GM13977 (cell line): Measurements from ENCODE around the gene CDH13.

Source experiments
- DNase-seq: peaks from one replicate; pipeline ENCODE4 v3.0.0; 2012; ENCODE audit warnings: low spot score
- in situ Hi-C: fragments of 300-500 bp; cut with MboI; formaldehyde crosslinking; loops from one replicate; pipeline ENCODE4 v1.12.0; 2022; ENCODE audit warnings: low sequenced_read_pairs, low pct_unique_long_range_greater_than_20kb, mixed read lengths, inconsistent platforms; ENCODE audit not compliant: unreplicated experiment
- TF ChIP-seq, protein P1 (sequence below): IDR thresholded peaks from 2 replicates; pipeline ENCODE4 v1.5.1; 2012; ENCODE audit warnings: mild to moderate bottlenecking, control low read depth; ENCODE audit not compliant: insufficient read depth; ENCODE audit errors: extremely low read depth, missing control alignments

The CDH13 gene

DNA sequence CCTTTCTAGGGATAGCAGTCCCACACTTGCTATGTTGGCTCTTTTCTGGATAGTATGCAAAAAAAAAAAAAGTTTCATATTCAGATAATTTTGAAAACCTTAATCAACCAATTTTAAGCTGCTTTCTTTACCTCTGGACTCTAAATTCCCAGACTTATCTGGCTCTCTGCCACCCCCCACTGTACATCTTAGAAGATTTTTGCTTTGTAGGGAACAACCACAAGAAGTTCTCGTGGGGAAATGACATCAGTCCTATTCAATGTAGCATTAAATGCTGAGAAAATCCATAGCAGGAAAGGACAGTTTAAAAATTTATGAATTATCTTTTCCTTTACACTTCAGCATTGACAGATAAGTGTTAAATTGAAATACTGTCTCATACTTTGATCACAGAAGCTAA is 618.3 kb downstream of the CDH13 start:
- no peak for DNase-seq
- in situ Hi-C loops = no loop called here
- TF ChIP-seq, protein P1, sequence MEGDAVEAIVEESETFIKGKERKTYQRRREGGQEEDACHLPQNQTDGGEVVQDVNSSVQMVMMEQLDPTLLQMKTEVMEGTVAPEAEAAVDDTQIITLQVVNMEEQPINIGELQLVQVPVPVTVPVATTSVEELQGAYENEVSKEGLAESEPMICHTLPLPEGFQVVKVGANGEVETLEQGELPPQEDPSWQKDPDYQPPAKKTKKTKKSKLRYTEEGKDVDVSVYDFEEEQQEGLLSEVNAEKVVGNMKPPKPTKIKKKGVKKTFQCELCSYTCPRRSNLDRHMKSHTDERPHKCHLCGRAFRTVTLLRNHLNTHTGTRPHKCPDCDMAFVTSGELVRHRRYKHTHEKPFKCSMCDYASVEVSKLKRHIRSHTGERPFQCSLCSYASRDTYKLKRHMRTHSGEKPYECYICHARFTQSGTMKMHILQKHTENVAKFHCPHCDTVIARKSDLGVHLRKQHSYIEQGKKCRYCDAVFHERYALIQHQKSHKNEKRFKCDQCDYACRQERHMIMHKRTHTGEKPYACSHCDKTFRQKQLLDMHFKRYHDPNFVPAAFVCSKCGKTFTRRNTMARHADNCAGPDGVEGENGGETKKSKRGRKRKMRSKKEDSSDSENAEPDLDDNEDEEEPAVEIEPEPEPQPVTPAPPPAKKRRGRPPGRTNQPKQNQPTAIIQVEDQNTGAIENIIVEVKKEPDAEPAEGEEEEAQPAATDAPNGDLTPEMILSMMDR = no peak

DNA sequence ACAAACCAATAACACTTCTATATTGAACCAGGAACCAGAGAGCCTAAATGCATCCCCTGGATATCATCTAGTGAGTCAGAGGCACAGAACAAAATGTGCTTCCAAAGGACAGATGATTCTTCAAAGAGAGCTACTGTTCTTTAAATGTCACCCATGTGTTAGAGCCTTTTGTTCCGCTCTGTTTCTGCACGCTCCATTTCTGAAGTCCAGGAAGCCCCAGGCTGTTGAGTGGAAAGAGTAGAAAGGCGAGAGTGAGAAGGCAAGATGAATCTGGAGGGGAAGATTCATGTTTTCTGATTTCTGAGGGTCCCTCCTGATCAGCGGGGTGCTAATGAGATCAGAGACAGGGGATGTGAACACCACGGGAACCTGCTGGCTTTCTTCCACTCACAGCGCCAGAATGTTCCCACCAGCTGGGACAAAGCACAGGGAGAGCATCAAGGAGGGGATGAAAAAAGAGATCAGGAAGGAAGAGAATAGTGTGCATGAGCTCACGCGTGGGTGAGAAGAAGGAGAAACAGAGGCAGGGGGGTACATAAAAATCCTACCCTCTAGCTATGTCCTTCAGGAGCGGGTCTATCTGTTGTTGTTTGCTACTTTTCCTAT is 621.1 kb downstream of the CDH13 start:
- no peak for DNase-seq
- in situ Hi-C loops = no loop called here
- TF ChIP-seq, protein P1 = no peak

DNA sequence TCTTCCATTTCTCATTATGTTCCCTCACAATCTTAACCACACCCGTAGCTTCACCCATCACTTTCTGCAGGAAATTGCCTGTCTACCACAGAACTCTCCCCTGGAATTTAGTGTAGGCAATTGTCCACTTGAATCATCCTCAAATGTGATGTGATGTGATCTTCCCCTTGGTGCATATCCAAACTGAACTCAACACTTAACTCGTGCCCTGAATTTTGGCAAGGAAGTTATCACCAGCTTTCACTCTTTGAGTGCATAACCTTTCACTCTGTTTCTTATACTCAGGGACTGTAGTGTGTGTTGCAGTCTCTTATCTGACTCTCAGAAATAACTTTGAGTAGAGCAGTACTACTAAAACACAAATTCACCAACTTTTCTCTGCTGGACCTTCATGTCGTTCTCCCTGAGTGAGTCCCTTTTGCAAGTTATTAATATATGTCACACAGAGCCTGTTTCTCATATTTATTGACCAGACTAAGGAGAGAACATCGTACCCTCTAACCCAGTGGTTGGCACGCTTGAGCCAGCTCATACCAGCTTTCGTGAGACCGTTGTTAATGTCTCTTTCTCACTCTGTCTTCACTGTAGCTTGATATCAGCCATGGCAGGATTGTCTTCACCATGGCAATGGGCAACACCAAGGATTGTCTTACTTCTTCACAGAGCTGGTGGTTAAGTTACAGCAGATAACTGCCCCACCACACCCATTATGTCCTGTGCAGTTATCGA is 622.1 kb downstream of the CDH13 start:
- TF ChIP-seq, protein P1 = no peak
- in situ Hi-C loops = no loop called here
- no peak for DNase-seq

DNA sequence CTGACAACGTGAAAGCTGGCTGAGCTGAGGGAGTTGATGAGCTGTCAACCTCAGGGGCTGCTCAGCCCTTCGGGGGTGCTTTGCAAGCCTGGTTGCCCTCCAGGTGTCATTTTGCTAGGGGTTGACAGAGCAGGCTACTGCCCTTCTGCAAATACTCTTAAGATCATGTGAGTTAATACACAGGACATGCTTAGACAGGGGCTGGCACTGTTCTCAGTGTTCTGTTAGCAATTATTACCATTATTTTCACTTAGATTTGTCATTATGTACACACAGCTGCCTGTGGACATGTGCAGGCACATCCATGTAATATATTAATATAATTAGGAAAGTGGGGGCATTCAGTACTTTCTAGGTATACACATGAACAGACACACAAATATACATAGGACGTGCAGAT is 626.8 kb downstream of the CDH13 start:
- TF ChIP-seq, protein P1 = no peak
- no peak for DNase-seq

DNA sequence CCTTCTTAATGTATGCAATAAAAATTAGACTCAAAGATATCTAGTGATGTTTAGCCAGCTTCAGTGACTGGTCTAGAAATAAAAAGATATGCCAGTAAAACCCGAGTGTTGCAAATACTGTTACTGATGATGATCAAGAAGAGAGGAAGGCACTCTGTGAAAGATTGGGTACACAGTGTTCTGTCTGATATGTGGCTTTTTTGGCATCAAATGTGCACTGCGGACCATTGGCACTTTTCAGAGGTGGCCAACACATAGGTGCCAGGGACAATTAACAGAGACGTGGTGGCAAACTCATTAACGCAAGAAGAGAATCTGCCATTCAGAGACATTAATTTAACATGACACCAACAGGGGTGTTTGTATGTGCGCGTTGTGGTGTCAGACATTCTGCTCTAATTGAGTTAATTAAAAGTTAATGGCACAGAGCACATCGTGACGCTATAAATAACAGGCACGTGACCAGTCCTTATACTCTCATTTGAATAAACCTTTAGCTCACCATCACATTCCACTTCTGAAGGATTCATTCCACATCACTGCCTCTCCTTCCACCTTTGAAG is 631.7 kb downstream of the CDH13 start:
- in situ Hi-C loops = no loop called here

More for the DNA sequence above, 626.8 kb downstream of the CDH13 start:
- in situ Hi-C loops = no loop called here

DNA sequence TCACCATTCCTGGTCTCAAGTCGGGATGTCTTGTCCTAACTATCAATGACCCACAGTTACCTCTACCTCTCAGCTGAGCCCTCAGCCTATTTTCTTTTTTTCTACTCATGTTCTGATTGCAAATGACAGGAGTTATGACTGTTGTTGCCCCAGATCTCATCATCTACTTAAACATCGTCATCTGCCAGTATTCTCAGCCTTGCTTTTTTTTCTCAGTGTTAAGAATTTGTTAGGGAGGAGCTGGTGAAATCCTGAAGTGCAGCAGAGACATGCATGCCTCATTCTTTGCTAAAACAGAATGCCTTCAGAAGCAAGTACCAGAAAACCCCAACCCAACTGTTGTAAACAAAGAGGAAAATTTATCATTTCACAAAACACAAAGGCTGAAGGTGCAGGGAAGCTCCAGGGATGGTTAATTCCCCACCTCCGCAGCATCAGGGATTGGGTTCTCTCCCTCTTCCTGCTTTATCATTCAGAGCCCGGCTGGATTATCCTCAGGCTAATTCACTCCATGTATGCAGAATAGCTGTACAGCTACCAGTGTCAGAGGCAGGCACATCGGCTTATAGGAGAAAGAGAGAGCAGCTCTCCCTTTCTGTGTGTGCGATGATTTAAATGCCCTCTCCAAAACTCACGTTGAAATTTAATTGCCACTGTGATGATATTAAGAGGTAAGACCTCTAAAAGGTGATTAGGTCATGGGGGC is 640.2 kb downstream of the CDH13 start:
- TF ChIP-seq, protein P1 = no peak
- DNase-seq = no peak
- in situ Hi-C loops = no loop called here

More for the DNA sequence above, 631.7 kb downstream of the CDH13 start:
- TF ChIP-seq, protein P1 = no peak
- DNase-seq = no peak
